Neural cell (in vitro differentiated cells): ENCODE results near the gene GDE1. TPM values are rescaled to one million over a fixed set of nuclear protein-coding genes. Genes with fewer than 3 reads are reported as not detected.

Experiments used
- H2AFZ ChIP-seq: fragments of 200-600, 300-800 bp; sonication (generic), shearing (Covaris generic); 2 replicates; pipeline ENCODE4 v1.6.0; 2014; ENCODE audit warnings: low read depth, mild to moderate bottlenecking, antibody characterized with exemption, low read length, moderate library complexity
- H3F3A ChIP-seq: fragments of 200-600 bp; shearing (Covaris generic); 2 replicates; pipeline ENCODE4 v1.6.1; 2016; ENCODE audit warnings: mild to moderate bottlenecking, moderate library complexity, mixed read lengths, antibody characterized with exemption, low read length; ENCODE audit not compliant: insufficient read depth, poor library complexity, severe bottlenecking
- H3K27ac ChIP-seq: fragments of 200-600, 300-800 bp; sonication (generic), shearing (Covaris generic); 2 replicates; pipeline ENCODE4 v1.5.1; 2014; ENCODE audit warnings: mild to moderate bottlenecking, low read length, moderate library complexity
- H3K27me3 ChIP-seq: fragments of 300-800, 200-600 bp; sonication (generic), shearing (Covaris generic); 2 replicates; pipeline ENCODE4 v1.6.0; 2014; ENCODE audit warnings: mild to moderate bottlenecking, low read depth, low read length, moderate library complexity; ENCODE audit not compliant: insufficient read depth
- H3K36me3 ChIP-seq: fragments of 300-800, 200-600 bp; sonication (generic), shearing (Covaris generic); 2 replicates; pipeline ENCODE4 v1.5.1; 2014; ENCODE audit warnings: mild to moderate bottlenecking, antibody characterized with exemption, low read length, moderate library complexity; ENCODE audit not compliant: insufficient read depth
- H3K4me2 ChIP-seq: fragments of 300-800, 200-600 bp; sonication (generic), shearing (Covaris generic); 2 replicates; pipeline ENCODE4 v1.6.0; 2014; ENCODE audit warnings: mild to moderate bottlenecking, low read length
- H3K4me3 ChIP-seq: fragments of 300-800, 200-600 bp; sonication (generic), shearing (Covaris generic); 2 replicates; pipeline ENCODE4 v1.5.1; 2014; ENCODE audit warnings: mild to moderate bottlenecking, low read length, moderate library complexity
- H3K79me2 ChIP-seq: fragments of 200-600 bp; shearing (Covaris generic); replicated peaks from 2 replicates; pipeline ENCODE4 v1.6.0; 2014; ENCODE audit warnings: mild to moderate bottlenecking, low read length, moderate library complexity; ENCODE audit not compliant: insufficient read depth
- H3K9ac ChIP-seq: fragments of 300-800, 200-600 bp; sonication (generic), shearing (Covaris generic); 2 replicates; pipeline ENCODE4 v1.6.1; 2016; ENCODE audit warnings: mild to moderate bottlenecking, low read length, mixed read lengths
- H3K9me2 ChIP-seq: fragments of 200-600 bp; shearing (Covaris generic); 2 replicates; pipeline ENCODE4 v1.6.1; 2016; ENCODE audit warnings: mild to moderate bottlenecking, low read length, mixed read lengths; ENCODE audit not compliant: insufficient read depth
- H3K9me3 ChIP-seq: fragments of 200-600, 300-800 bp; sonication (generic), shearing (Covaris generic); 2 replicates; pipeline ENCODE4 v1.6.1; 2016; ENCODE audit warnings: mild to moderate bottlenecking, mixed run types, low read length, moderate library complexity, mixed read lengths
- H4K20me1 ChIP-seq: fragments of 200-600 bp; shearing (Covaris generic); 2 replicates; pipeline ENCODE4 v1.6.1; 2016; ENCODE audit warnings: mild to moderate bottlenecking, mixed run types; ENCODE audit not compliant: insufficient read depth
- CTCF ChIP-seq: fragments of 450-650 bp; IDR thresholded peaks from 2 replicates; pipeline ENCODE4 v1.5.1; 2014; ENCODE audit warnings: antibody characterized with exemption, mild to moderate bottlenecking, moderate library complexity; ENCODE audit not compliant: poor library complexity, severe bottlenecking
- EP300 ChIP-seq: fragments of 450-650 bp; conservative IDR thresholded peaks from 2 replicates; pipeline ENCODE4 v1.6.1; 2014; ENCODE audit warnings: antibody characterized with exemption, mild to moderate bottlenecking, moderate library complexity; ENCODE audit not compliant: poor library complexity, severe bottlenecking
- EZH2 ChIP-seq: fragments of 200-600, 300-800 bp; shearing (Covaris generic), sonication (generic); IDR thresholded peaks from 2 replicates; pipeline ENCODE4 v1.6.1; 2014; ENCODE audit warnings: antibody characterized with exemption, low read length, borderline replicate concordance, mild to moderate bottlenecking; ENCODE audit not compliant: insufficient read depth, poor library complexity, severe bottlenecking
- MXI1 ChIP-seq: fragments of 450-650 bp; conservative IDR thresholded peaks from 2 replicates; pipeline ENCODE4 v1.6.1; 2014; ENCODE audit warnings: antibody characterized with exemption, mild to moderate bottlenecking; ENCODE audit not compliant: poor library complexity, severe bottlenecking
- POLR2AphosphoS5 ChIP-seq: IDR thresholded peaks from 2 replicates; pipeline ENCODE4 v1.6.1; 2012
- RAD21 ChIP-seq: fragments of 450-650 bp; conservative IDR thresholded peaks from 2 replicates; pipeline ENCODE4 v1.6.1; 2014; ENCODE audit warnings: antibody characterized with exemption, mild to moderate bottlenecking, moderate library complexity
- SMC3 ChIP-seq: fragments of 450-650 bp; conservative IDR thresholded peaks from 2 replicates; pipeline ENCODE4 v1.6.1; 2014; ENCODE audit warnings: antibody characterized with exemption, mild to moderate bottlenecking, moderate library complexity; ENCODE audit not compliant: poor library complexity
- TAF1 ChIP-seq: IDR thresholded peaks from 2 replicates; pipeline ENCODE4 v1.6.1; 2012; ENCODE audit warnings: low read depth
- polyA plus RNA-seq: library from polyadenylated mRNA; depleted of rRNA; stranded (reverse); fragments of >200 nt; gene quantifications from 2 replicates; pipeline ENCODE4 v1.2.3, GENCODE V29; 2014
- TF ChIP-seq, protein P1 (sequence below): IDR thresholded peaks from 2 replicates; pipeline ENCODE4 v1.6.1; 2012; ENCODE audit warnings: borderline replicate concordance

The GDE1 gene
- polyA plus RNA-seq, 1 donor from 2014 or later, result 74.7 TPM

DNA sequence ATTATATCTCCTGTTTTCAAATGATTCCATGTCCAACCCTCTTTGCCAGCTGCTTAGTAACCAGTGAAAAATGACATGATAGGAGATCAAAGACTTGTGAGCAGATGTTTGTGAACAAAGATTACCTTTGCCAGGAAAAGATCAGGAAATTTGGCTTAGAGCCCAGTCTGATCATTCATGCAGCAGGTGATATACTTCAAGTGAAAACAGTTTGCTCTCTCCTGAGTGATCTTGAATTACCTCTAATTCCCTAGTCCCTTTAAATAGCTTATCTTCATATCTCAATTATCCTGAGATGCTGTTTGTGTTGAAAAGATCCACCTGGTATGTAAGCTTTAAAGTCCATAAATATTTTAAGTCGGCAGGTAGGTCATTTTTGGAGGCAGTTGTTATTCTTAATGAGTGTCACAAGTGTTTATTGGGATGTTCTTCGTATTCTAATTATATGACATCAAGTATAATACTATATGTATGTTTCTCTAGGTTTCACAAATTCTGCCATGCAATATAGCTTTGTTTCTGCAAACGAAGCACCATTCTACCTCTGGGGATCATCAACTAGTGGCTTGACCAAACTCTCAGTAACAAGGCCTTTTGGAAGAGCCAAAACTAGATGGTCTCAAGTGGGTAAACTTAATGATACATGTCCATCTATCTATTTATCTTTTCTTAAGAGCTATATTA, 20.4 kb upstream of the GDE1 start:
- Histone ChIP-seq H2AFZ (no peak overlapping the region), H3K36me3 (peaks cover 2% of the 10 kb centered on the region), H3K9me2 (no peaks in the 10 kb centered on the region), H3K27me3 (no peaks in the 10 kb centered on the region), H3K4me2 (no peak overlapping the region), H3K9me3 (no peaks in the 10 kb centered on the region), H3K79me2 (no peaks in the 10 kb centered on the region), H4K20me1 (no peaks in the 10 kb centered on the region), H3F3A (no peaks in the 10 kb centered on the region), H3K9ac (no peak overlapping the region), H3K4me3 (no peak overlapping the region), H3K27ac (no peak overlapping the region)
- no peak for TF ChIP-seq MXI1
- no peak for TF ChIP-seq RAD21
- no peak for TF ChIP-seq SMC3
- TF ChIP-seq TAF1, result no peak
- TF ChIP-seq EP300, result no peak

- Histone ChIP-seq H3K4me2 (no peak overlapping the region), H3K9ac (no peak overlapping the region), H3K9me2 (no peaks in the 10 kb centered on the region), H3F3A (no peaks in the 10 kb centered on the region), H3K9me3 (no peaks in the 10 kb centered on the region), H2AFZ (no peak overlapping the region), H4K20me1 (no peaks in the 10 kb centered on the region), H3K27ac (no peak overlapping the region), H3K4me3 (no peak overlapping the region), H3K79me2 (no peaks in the 10 kb centered on the region), H3K27me3 (no peaks in the 10 kb centered on the region), H3K36me3 (peaks cover 9% of the 10 kb centered on the region)
- TF ChIP-seq EP300 (no peak), MXI1 (no peak), EZH2 (no peak), RAD21 (no peak), CTCF (no peak), TAF1 (no peak), SMC3 (no peak), POLR2AphosphoS5 (no peak)
- TF ChIP-seq, protein P1, sequence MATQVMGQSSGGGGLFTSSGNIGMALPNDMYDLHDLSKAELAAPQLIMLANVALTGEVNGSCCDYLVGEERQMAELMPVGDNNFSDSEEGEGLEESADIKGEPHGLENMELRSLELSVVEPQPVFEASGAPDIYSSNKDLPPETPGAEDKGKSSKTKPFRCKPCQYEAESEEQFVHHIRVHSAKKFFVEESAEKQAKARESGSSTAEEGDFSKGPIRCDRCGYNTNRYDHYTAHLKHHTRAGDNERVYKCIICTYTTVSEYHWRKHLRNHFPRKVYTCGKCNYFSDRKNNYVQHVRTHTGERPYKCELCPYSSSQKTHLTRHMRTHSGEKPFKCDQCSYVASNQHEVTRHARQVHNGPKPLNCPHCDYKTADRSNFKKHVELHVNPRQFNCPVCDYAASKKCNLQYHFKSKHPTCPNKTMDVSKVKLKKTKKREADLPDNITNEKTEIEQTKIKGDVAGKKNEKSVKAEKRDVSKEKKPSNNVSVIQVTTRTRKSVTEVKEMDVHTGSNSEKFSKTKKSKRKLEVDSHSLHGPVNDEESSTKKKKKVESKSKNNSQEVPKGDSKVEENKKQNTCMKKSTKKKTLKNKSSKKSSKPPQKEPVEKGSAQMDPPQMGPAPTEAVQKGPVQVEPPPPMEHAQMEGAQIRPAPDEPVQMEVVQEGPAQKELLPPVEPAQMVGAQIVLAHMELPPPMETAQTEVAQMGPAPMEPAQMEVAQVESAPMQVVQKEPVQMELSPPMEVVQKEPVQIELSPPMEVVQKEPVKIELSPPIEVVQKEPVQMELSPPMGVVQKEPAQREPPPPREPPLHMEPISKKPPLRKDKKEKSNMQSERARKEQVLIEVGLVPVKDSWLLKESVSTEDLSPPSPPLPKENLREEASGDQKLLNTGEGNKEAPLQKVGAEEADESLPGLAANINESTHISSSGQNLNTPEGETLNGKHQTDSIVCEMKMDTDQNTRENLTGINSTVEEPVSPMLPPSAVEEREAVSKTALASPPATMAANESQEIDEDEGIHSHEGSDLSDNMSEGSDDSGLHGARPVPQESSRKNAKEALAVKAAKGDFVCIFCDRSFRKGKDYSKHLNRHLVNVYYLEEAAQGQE, result no peak
Observed at GRCh38 chr16:19540241-19540970, 18.5 kb upstream of the GDE1 start.
